GM21447 (cell line): ENCODE results near the gene TP53I11.

Experiments
- ATAC-seq: cut with Tn5 transposase; IDR thresholded peaks from one replicate; pipeline ENCODE4 v1.9.1; 2021; ENCODE audit not compliant: unreplicated experiment

Gene TP53I11

DNA sequence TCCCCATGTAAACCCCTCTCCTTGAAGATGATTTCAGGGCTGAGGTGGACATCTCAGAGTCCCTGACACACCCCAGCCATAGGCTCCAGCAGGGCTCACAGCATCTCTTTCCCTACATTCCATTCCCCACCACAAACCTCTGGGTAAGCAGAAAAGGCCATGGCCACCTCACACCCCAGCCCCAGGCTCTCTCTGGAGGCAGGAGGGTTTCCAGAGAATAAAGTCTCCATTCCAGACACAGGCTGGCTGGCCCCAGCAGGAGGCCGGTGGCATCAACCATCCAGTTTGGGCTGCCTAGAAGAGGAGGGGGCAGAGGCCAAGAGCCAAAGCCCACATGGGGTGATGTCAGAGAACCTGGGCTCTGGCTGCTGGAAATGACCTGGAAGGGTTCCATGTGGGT, 61.4 kb downstream of the TP53I11 start:
- no peak for ATAC-seq

DNA sequence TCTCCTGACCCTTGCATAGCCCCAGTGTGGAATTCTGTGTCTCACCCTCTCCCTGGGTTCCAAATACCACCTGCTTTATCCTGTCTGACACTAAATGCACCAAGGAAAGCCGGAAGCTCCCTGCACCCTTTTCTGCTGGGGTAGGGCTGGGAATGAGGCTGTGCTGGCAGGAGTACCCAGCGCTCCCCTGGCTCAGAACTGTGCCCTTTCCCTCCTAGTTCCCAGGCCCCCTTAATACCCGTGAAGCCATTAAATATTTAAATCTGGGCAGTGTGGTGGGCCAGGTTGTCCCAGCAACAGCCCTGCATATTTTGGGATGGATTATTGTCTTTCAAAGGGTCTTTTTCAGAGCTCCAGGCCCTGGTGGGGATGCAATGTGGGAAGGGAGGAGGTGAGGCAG, 63.0 kb downstream of the TP53I11 start:
- ATAC-seq, result no peak

GRCh38 chr11:44886790-44887140, 63.9 kb downstream of the TP53I11 start:
- ATAC-seq, result no peak

DNA sequence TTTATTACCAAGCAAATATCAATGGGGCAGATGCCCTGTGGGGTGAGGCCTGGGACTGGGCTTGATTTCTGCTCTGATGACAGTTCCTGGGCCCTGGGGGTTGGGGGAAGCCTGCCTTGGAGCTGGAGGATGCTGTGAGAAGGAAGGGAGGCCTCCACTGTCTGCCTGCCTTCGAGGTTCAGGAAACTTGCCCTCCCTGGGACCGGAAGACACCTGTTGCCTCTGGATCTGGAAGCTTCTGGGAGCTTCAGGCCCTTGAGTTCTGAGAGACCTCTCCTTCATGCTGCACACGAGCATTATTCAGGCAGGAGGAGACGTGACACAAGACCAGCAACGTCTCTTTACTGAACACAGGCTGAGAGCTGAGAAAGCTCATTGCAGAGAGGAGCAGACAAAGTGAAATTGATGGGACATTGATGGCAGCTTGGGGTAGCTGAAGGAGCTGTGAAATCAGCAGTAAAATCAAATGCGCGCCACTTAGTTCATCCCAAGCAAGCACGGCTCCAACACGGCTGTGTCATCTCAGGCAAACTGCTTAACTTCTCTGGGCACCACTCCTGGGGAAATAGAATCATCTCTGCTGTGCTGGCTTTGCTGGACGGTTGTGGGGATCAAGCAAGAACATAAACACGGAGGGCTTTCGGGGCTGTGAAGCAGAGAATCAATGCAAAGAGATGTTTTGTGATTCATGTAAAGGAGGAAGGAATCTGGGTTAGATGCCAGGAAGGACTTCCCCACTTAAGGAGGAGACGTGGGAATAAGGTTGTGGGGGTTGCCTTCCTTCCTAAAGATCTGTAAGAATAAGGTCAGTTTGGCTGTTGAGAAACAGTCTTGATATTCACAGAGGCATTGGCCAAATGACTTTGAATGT, 64.5 kb downstream of the TP53I11 start:
- no peak for ATAC-seq

DNA sequence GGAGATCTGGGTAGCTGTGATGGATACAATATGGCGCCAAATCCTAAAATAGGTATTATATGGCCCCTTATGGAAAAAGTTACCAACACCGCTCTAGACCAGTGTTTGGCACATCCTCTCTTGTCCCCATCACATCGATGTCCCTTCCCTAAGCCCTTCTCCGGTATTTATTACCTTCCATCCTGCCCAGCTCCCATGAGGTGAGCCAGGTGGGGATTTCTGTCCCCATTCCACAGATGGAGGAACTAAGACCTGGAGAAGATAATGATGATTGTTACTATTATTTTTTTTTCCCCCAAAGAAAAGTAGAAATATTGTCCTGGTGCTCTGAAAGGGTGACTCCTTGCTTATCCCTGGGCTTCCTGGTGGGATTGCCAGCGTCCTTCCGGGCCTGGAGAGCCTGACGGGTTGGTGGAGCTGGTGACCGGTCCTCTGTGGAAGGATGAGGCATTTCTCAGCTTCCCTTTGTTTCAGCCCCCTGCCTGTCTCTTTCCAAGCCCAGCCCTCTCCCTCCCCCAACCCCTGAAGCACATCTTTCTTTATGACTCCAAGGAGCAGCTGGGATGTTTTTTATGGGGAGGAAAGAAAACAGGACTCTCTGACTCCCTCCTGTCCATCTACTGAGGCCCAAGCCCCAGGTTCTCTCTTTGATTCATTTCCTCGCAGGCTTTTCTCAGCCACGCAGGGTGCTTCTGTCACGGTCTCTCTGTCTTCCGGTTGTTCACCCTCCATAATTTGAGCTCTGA, 65.4 kb downstream of the TP53I11 start:
- no peak for ATAC-seq

DNA sequence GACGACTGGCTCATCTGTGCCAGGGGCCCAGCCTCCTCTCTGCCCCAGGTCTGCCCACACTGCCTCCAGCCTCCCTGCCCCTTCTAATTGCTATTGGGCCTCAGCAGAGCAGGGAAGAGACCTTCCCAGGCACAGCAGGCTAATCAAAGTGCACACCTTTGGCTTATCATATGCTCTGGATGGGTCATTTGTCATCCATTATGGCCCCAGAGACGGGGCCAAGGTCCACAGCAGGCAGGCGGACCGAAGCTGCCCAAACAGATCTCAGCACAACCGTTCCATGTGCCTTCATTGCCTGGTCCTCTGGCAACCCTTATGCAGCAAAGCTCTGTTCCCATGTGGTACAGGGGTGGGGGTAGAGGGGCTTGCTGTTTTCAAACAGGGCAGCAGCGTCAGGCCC, 66.6 kb downstream of the TP53I11 start:
- no peak for ATAC-seq

GRCh38 chr11:44883277-44883676, 67.4 kb downstream of the TP53I11 start:
- ATAC-seq, result no peak
